Endothelial cell (in vitro differentiated cells): ENCODE results near the gene HBA1. TPM values are rescaled to one million over a fixed set of nuclear protein-coding genes. Genes with fewer than 3 reads are reported as not detected.
"Not testable (repeated sequence)": the region's sequence is repeated elsewhere in the genome, so short reads cannot be mapped to it uniquely, and the experiment has no call there.

ENCODE experiments used
- DNase-seq: peaks from one replicate; pipeline ENCODE4 v3.0.0; 2021; ENCODE audit warnings: low spot score
- H3K27ac Mint-ChIP-seq: one replicate; pipeline ENCODE4 v1.8.0; 2021; ENCODE audit warnings: mixed read lengths, inconsistent platforms; ENCODE audit not compliant: unreplicated experiment
- H3K27me3 Mint-ChIP-seq: one replicate; pipeline ENCODE4 v1.8.0; 2021; ENCODE audit warnings: mild to moderate bottlenecking, moderate library complexity, mixed read lengths, inconsistent platforms; ENCODE audit not compliant: unreplicated experiment
- H3K36me3 Mint-ChIP-seq: one replicate; pipeline ENCODE4 v1.8.0; 2021; ENCODE audit warnings: mild to moderate bottlenecking, low read depth, mixed read lengths, inconsistent platforms; ENCODE audit not compliant: unreplicated experiment
- H3K4me1 Mint-ChIP-seq: one replicate; pipeline ENCODE4 v1.8.0; 2021; ENCODE audit warnings: mild to moderate bottlenecking, mixed read lengths, inconsistent platforms; ENCODE audit not compliant: unreplicated experiment
- H3K4me3 Mint-ChIP-seq: one replicate; pipeline ENCODE4 v1.8.0; 2021; ENCODE audit warnings: mild to moderate bottlenecking, mixed read lengths, inconsistent platforms; ENCODE audit not compliant: unreplicated experiment
- H3K9me3 Mint-ChIP-seq: one replicate; pipeline ENCODE4 v1.8.0; 2021; ENCODE audit warnings: mixed read lengths, inconsistent platforms; ENCODE audit not compliant: unreplicated experiment
- total RNA-seq: library from RNA; stranded (reverse); fragmentation: NEBNext Ultra II Directional; extraction: Animal tissue kit (Norgen Biotek cat#: 25700); gene quantifications from one replicate; pipeline ENCODE4 v1.2.1, GENCODE V29; 2021; ENCODE audit not compliant: unreplicated experiment
- TF ChIP-seq, protein P1 (sequence below): fragments of 200-600 bp; sonication (generic); IDR thresholded peaks from one replicate; pipeline ENCODE4 v1.5.0; 2021; ENCODE audit warnings: antibody characterized with exemption; ENCODE audit not compliant: unreplicated experiment

Gene HBA1
- total RNA-seq, 1 donor from 2014 or later: not detected

DNA sequence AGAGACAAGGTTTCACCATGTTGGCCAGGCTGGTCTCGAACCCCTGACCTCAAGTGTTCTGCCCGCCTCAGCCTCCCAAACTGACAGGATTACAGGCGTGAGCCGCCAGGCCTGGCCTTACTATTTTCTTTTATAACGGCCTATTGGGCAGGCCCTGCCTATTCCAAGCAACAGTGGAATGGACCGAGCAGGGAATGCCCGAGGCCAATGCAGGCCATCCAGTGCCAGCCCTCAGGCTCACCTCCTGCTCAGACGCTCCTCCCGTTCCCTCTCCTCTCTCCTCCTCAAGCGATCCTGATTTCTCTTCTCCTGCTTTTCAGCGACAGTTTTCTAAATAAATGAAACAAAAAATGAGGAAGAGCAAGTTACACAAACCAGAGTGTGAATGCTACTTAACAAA lies 16.2 kb downstream of the HBA1 start:
- TF ChIP-seq, protein P1, sequence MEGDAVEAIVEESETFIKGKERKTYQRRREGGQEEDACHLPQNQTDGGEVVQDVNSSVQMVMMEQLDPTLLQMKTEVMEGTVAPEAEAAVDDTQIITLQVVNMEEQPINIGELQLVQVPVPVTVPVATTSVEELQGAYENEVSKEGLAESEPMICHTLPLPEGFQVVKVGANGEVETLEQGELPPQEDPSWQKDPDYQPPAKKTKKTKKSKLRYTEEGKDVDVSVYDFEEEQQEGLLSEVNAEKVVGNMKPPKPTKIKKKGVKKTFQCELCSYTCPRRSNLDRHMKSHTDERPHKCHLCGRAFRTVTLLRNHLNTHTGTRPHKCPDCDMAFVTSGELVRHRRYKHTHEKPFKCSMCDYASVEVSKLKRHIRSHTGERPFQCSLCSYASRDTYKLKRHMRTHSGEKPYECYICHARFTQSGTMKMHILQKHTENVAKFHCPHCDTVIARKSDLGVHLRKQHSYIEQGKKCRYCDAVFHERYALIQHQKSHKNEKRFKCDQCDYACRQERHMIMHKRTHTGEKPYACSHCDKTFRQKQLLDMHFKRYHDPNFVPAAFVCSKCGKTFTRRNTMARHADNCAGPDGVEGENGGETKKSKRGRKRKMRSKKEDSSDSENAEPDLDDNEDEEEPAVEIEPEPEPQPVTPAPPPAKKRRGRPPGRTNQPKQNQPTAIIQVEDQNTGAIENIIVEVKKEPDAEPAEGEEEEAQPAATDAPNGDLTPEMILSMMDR: no peak
- Mint-ChIP-seq H3K27me3 (no peaks in the 10 kb centered on the region), H3K9me3 (no peaks in the 10 kb centered on the region), H3K36me3 (peaks cover 54% of the 10 kb centered on the region), H3K4me1 (peaks cover 8% of the 10 kb centered on the region), H3K27ac (no peak overlapping the region), H3K4me3 (no peak overlapping the region)
- no peak for DNase-seq

DNA sequence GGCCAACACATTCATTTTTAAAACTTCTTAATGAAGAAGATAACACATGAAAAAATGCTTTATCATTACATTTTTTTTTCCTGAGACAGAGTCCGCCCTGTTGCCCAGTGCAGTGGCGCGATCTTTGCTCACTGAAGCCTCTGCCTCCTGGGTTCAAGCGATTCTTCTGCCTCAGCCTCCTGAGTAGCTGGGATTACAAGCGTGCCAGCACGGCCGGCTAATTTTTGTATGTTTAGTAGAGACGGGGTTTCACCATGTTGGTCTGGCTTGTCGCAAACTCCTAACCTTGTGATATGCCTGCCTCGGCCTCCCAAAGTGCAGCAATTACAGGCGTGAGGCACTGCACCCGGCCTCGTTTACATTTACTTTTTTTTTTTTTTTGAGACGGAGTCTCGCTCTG lies 17.0 kb downstream of the HBA1 start:
- Mint-ChIP-seq H3K4me1 (peaks cover 8% of the 10 kb centered on the region), H3K4me3 (no peak overlapping the region), H3K27ac (no peak overlapping the region), H3K36me3 (peaks cover 55% of the 10 kb centered on the region), H3K27me3 (no peaks in the 10 kb centered on the region), H3K9me3 (no peaks in the 10 kb centered on the region)
- TF ChIP-seq, protein P1: no peak
- DNase-seq: no peak

DNA sequence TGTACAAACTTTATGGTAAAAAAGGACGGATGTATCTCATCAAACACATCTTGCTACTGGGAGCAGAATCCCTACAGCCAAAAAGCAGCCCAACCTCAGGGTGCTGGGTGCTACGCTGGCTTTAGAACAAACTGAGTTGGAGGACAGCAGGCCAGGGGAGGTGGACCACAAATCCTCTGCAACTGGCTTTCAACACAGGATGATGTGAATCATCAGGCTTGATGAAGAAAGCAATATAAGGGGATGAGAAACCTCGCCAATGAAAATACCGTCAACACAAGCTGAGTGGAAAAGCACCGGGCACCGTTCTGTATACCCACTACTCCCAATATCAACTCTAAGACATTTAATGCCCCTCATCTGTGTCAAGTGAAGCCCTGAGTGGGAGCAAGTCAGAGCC lies 18.0 kb downstream of the HBA1 start:
- no peak overlapping the region for H3K4me3 Mint-ChIP-seq
- peaks cover 49% of the 10 kb centered on the region for H3K36me3 Mint-ChIP-seq
- TF ChIP-seq, protein P1: no peak
- H3K27me3 Mint-ChIP-seq: no peaks in the 10 kb centered on the region
- DNase-seq: no peak
- no peaks in the 10 kb centered on the region for H3K9me3 Mint-ChIP-seq
- H3K27ac Mint-ChIP-seq: no peak overlapping the region
- H3K4me1 Mint-ChIP-seq: peaks cover 8% of the 10 kb centered on the region

DNA sequence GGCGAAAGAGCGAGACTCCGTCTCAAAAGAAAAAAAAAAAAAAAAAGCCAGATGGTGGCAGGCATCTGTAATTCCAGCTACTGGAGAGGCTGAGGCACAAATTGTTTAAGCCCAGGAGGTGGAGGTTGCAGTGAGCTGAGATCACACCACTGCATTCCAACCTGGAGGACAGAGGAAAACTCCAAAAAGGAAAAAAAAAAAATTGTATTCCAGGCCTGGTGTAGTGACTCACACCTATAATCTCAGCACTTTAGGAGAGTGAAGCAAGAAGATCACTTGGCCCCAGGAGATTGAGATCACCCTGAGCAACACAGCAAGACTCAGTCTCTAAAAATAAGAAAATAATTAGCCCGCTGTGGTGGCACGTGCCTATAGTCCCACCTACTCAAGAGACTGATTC lies 23.9 kb downstream of the HBA1 start:
- Mint-ChIP-seq H3K4me3 (no peak overlapping the region), H3K9me3 (no peaks in the 10 kb centered on the region), H3K4me1 (no peaks in the 10 kb centered on the region), H3K27me3 (peaks cover 2% of the 10 kb centered on the region), H3K27ac (no peak overlapping the region), H3K36me3 (peaks cover 17% of the 10 kb centered on the region)
- no peak for DNase-seq
- TF ChIP-seq, protein P1: no peak

DNA sequence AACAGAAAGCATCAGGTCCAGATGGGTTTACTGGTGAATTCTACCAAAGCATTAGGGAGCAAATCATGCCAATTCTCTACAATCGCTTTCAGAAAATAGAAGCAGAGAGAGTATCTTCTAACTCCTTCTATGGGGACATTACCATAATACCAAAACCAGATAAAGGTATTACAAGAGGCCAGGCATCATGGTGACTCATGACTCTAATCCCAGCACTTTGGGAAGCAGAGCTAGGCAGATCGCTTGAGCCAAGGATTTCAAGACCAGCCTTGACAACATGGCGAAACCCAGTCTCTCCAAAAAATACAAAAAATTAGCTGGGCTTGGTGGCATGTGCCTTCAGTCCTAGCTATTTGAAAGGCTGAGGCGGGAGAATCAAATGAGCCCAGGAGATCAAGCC lies 26.8 kb downstream of the HBA1 start:
- Mint-ChIP-seq H3K4me1 (no peaks in the 10 kb centered on the region), H3K27ac (no peak overlapping the region), H3K9me3 (no peaks in the 10 kb centered on the region), H3K36me3 (peaks cover 22% of the 10 kb centered on the region), H3K27me3 (peaks cover 2% of the 10 kb centered on the region), H3K4me3 (no peak overlapping the region)
- DNase-seq: no peak
- TF ChIP-seq, protein P1: no peak

DNA sequence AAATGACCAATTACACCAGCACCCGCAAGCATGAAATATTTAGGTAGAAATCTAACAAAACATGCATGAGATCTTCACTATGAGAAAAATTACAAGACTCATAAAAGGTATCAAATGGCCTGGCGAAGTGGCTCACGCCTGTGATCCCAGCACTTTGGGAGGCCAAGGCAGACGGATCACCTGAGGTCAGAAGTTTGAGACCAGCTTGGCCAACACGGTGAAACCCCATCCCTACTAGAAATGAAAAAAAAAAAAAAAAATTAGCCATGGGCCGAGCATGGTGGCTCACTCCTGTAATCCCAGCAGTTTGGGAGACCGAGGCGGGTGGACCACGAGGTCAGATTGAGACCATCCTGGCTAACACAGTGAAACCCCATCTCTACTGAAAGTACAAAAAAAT lies 27.6 kb downstream of the HBA1 start:
- not testable (repeated sequence) for H3K4me1 Mint-ChIP-seq, H3K9me3 Mint-ChIP-seq, H3K27me3 Mint-ChIP-seq, DNase-seq, H3K27ac Mint-ChIP-seq, H3K4me3 Mint-ChIP-seq
- peaks cover 24% of the 10 kb centered on the region for H3K36me3 Mint-ChIP-seq

DNA sequence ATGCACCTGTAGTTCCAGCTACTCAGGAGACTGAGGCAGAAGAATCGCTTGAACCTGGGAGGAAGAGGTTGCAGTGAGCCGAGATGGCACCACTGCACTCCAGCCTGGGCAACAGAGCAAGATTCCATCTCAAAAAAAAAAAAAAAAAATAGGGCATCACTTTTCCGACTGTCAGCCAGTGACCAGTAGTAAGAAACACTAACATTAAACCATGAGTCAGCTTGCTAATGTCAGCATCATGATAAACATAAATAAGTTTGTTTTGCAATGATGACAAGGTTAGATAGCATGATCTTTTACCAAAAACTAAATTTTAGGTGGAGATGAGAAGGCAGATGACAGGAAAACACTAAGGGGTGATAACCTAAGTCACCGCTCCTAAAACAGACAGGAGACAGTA lies 32.9 kb downstream of the HBA1 start:
- DNase-seq, H3K9me3 Mint-ChIP-seq, H3K27ac Mint-ChIP-seq, H3K4me3 Mint-ChIP-seq, H3K27me3 Mint-ChIP-seq, H3K4me1 Mint-ChIP-seq: not testable (repeated sequence)
- peaks cover 19% of the 10 kb centered on the region for H3K36me3 Mint-ChIP-seq

DNA sequence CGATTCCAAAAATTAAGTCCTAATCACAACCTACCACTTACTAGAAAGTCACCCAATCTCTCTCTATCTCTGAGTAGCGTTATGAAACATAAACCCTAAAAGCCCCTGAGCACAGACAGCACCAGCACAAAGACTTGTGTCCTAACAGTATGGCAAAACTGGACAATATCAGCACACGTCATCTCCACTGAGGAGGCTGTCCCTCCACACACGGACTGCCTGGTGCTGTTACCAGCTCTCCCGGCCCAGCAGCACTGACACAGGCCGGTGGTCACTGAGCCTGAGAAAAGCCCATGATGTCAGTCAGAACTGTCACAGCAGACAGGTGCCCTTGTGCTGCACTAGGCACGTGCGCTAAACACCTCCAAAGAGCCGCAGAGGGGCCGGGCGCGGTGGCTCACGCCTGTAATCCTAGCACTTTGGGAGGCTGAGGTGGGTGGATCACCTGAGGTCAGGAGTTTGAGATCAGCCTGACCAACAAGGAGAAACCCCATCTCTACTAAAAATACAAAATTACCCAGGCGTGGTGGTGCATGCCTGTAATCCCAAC lies 35.2 kb downstream of the HBA1 start:
- H3K4me3 Mint-ChIP-seq, DNase-seq, H3K27me3 Mint-ChIP-seq, H3K9me3 Mint-ChIP-seq, H3K27ac Mint-ChIP-seq, H3K4me1 Mint-ChIP-seq: not testable (repeated sequence)
- peaks cover 14% of the 10 kb centered on the region for H3K36me3 Mint-ChIP-seq
